H1 (cell line): ENCODE measurements around the gene VWA2. TPM values are rescaled to one million over a fixed set of nuclear protein-coding genes. Genes with fewer than 3 reads are reported as not detected.

Source experiments
- CTCF ChIA-PET: fragments of 300-600 bp; sonication (Branson Sonifier 250); formaldehyde crosslinking; loops from one replicate; lab custom pipeline; 2021; ENCODE audit not compliant: partially characterized antibody; lab: Charles Lee
- POLR2A ChIA-PET: fragments of 300-600 bp; sonication (Branson Sonifier 250); formaldehyde crosslinking; loops from one replicate; lab custom pipeline; 2021; ENCODE audit warnings: inconsistent platforms; ENCODE audit not compliant: partially characterized antibody; lab: Charles Lee
- DNase-seq, 2 experiments: peaks; one replicate each; pipeline versions ENCODE4 v3.0.0 to v3.0.0-alpha.2; 2010 to 2022; ENCODE audit warnings: low spot score in 2 of 2, low read depth in 1 of 2, mixed read lengths in 1 of 2
- FAIRE-seq: peaks from 2 replicates; lab custom pipeline; 2011; peaks lifted over from hg19 to GRCh38; lab: Jason Lieb, UNC
- H2AFZ ChIP-seq: 2 replicates; pipeline ENCODE4 v1.8.1; 2012; ENCODE audit warnings: low read length, inconsistent platforms
- H2AK5ac ChIP-seq: 2 replicates; pipeline ENCODE4 v1.6.1; 2013; ENCODE audit warnings: low read depth, low read length
- H2BK120ac ChIP-seq: replicated peaks from 2 replicates; pipeline ENCODE3; 2013; ENCODE audit warnings: low read depth, low read length, inconsistent platforms
- H2BK12ac ChIP-seq: 2 replicates; pipeline ENCODE4 v1.6.1; 2013; ENCODE audit warnings: low read depth, low read length
- H2BK15ac ChIP-seq: 2 replicates; pipeline ENCODE4 v1.6.1; 2013; ENCODE audit warnings: low read length
- H2BK20ac ChIP-seq: 2 replicates; pipeline ENCODE4 v1.6.1; 2013; ENCODE audit warnings: low read length
- H2BK5ac ChIP-seq: 2 replicates; pipeline ENCODE4 v1.6.1; 2013; ENCODE audit warnings: low read depth, low read length
- H3K14ac ChIP-seq: 2 replicates; pipeline ENCODE4 v1.6.1; 2013; ENCODE audit warnings: inconsistent platforms; ENCODE audit not compliant: insufficient read length
- H3K18ac ChIP-seq: 2 replicates; pipeline ENCODE4 v1.6.1; 2013; ENCODE audit warnings: low read length; ENCODE audit errors: extremely low read depth
- H3K23ac ChIP-seq: 2 replicates; pipeline ENCODE4 v1.6.1; 2013; ENCODE audit warnings: inconsistent platforms; ENCODE audit not compliant: insufficient read length
- H3K23me2 ChIP-seq: 2 replicates; pipeline ENCODE4 v1.6.1; 2013; ENCODE audit warnings: low read depth, low read length
- H3K27ac ChIP-seq: 2 replicates; pipeline ENCODE4 v1.6.1; 2011; ENCODE audit warnings: low read depth, low read length, inconsistent platforms
- H3K27me3 ChIP-seq, 4 experiments: replicated peaks in 1 of 4; 1 replicate in 1 of 4; 2 replicates in 3 of 4; pipeline versions ENCODE4 v1.6.1 to v1.8.1; 2011 to 2013; ENCODE audit warnings: low read length in 3 of 4, mild to moderate bottlenecking in 3 of 4, inconsistent platforms in 2 of 4, mixed read lengths in 2 of 4, moderate library complexity in 1 of 4; ENCODE audit not compliant: control insufficient read depth in 3 of 4, insufficient read depth in 3 of 4; ENCODE audit errors: extremely low read depth in 1 of 4
- H3K36me3 ChIP-seq, 4 experiments: 2 replicates each; pipeline versions ENCODE4 v1.6.1 to v1.8.1; 2011 to 2013; ENCODE audit warnings: mild to moderate bottlenecking in 4 of 4, low read length in 3 of 4, moderate library complexity in 2 of 4, control low read depth in 1 of 4, inconsistent platforms in 1 of 4; ENCODE audit not compliant: insufficient read depth in 4 of 4, control insufficient read depth in 2 of 4
- H3K4ac ChIP-seq: replicated peaks from 2 replicates; pipeline ENCODE3; 2013; ENCODE audit warnings: low read length, low read depth, mixed read lengths, inconsistent platforms; ENCODE audit not compliant: insufficient read length
- H3K4me1 ChIP-seq, 4 experiments: replicated peaks in 1 of 4; 1 replicate in 1 of 4; 2 replicates in 3 of 4; pipeline versions ENCODE4 v1.6.1 to v1.8.1; 2011 to 2013; ENCODE audit warnings: low read length in 3 of 4, inconsistent platforms in 2 of 4, mixed read lengths in 1 of 4; ENCODE audit not compliant: insufficient read depth in 4 of 4, control insufficient read depth in 3 of 4
- H3K4me2 ChIP-seq, 2 experiments: 2 replicates each; pipeline versions ENCODE4 v1.6.1 to v1.8.1; 2011 to 2013; ENCODE audit warnings: low read depth in 2 of 2, low read length in 2 of 2, control low read depth in 1 of 2, inconsistent platforms in 1 of 2, mild to moderate bottlenecking in 1 of 2; ENCODE audit not compliant: insufficient read depth in 1 of 2
- H3K4me3 ChIP-seq, 4 experiments: fragments of 200-600, 300-600 bp in 1 of 4; sonication (generic), shearing (Covaris generic), sonication (Bioruptor Twin) in 1 of 4; 2 replicates each; pipeline versions ENCODE4 v1.5.1 to v1.8.1; 2011 to 2016; ENCODE audit warnings: low read length in 4 of 4, low read depth in 3 of 4, control low read depth in 2 of 4, inconsistent platforms in 2 of 4, mild to moderate bottlenecking in 2 of 4, mixed read lengths in 1 of 4, moderate library complexity in 1 of 4; ENCODE audit not compliant: insufficient read depth in 2 of 4; ENCODE audit errors: extremely low read depth in 1 of 4
- H3K56ac ChIP-seq: replicated peaks from 2 replicates; pipeline ENCODE3; 2013; ENCODE audit warnings: low read depth, mild to moderate bottlenecking, mixed read lengths, low read length, inconsistent platforms; ENCODE audit not compliant: insufficient read length
- H3K79me1 ChIP-seq: 2 replicates; pipeline ENCODE4 v1.6.1; 2013; ENCODE audit warnings: low read depth, low read length, control low read depth
- H3K79me2 ChIP-seq, 2 experiments: 2 replicates each; pipeline versions ENCODE4 v1.6.1 to v1.8.1; 2012 to 2013; ENCODE audit warnings: low read length in 2 of 2, mild to moderate bottlenecking in 2 of 2, inconsistent platforms in 1 of 2; ENCODE audit not compliant: insufficient read depth in 2 of 2, control insufficient read depth in 1 of 2
- H3K9ac ChIP-seq, 4 experiments: replicated peaks in 1 of 4; 1 replicate in 1 of 4; 2 replicates in 3 of 4; pipeline versions ENCODE4 v1.6.1 to v1.8.1; 2011 to 2013; ENCODE audit warnings: low read depth in 3 of 4, low read length in 3 of 4, control low read depth in 2 of 4, mild to moderate bottlenecking in 2 of 4, moderate library complexity in 2 of 4, inconsistent platforms in 1 of 4; ENCODE audit errors: extremely low read depth in 1 of 4
- H3K9me3 ChIP-seq, 2 experiments: 2 replicates each; pipeline versions ENCODE4 v1.6.1 to v1.8.1; 2012 to 2013; ENCODE audit warnings: mild to moderate bottlenecking in 2 of 2, moderate library complexity in 2 of 2, control low read depth in 1 of 2, inconsistent platforms in 1 of 2, low read depth in 1 of 2, low read length in 1 of 2, mixed read lengths in 1 of 2; ENCODE audit not compliant: insufficient read depth in 2 of 2
- H4K20me1 ChIP-seq, 2 experiments: replicated peaks in 1 of 2; 2 replicates each; pipeline versions ENCODE3 to v1.8.1; 2011 to 2013; ENCODE audit warnings: inconsistent platforms in 2 of 2, low read length in 2 of 2, mild to moderate bottlenecking in 1 of 2; ENCODE audit not compliant: insufficient read depth in 2 of 2, control insufficient read depth in 1 of 2
- H4K5ac ChIP-seq: 2 replicates; pipeline ENCODE4 v1.6.1; 2013; ENCODE audit warnings: low read length, low read depth, mixed read lengths, inconsistent platforms; ENCODE audit not compliant: insufficient read length
- H4K8ac ChIP-seq: 2 replicates; pipeline ENCODE4 v1.8.0; 2013; ENCODE audit warnings: mild to moderate bottlenecking, moderate library complexity, low read length, inconsistent platforms; ENCODE audit not compliant: insufficient read depth; ENCODE audit errors: extremely low read depth
- H4K91ac ChIP-seq: replicated peaks from 2 replicates; pipeline ENCODE3; 2013; ENCODE audit warnings: low read length, mixed read lengths, inconsistent platforms; ENCODE audit not compliant: insufficient read length
- ASH2L ChIP-seq: fragments of 200-600, 300-600 bp; sonication (generic); IDR thresholded peaks from one replicate; pipeline ENCODE4 v1.7.1; 2017; ENCODE audit warnings: low read length
- EP300 ChIP-seq, 2 experiments: IDR thresholded peaks; 1 replicate in 1 of 2; 2 replicates in 1 of 2; pipeline ENCODE4 v1.6.1; 2011 to 2012; ENCODE audit warnings: low read depth in 2 of 2, low read length in 2 of 2, mild to moderate bottlenecking in 2 of 2, borderline replicate concordance in 1 of 2, inconsistent platforms in 1 of 2, moderate library complexity in 1 of 2
- HDAC2 ChIP-seq, 2 experiments: fragments of 300-600 bp in 1 of 2; sonication (generic) in 1 of 2; IDR thresholded peaks; 2 replicates each; pipeline ENCODE4 v1.6.1; 2011 to 2012; ENCODE audit warnings: low read depth in 2 of 2, low read length in 2 of 2, mild to moderate bottlenecking in 2 of 2, moderate library complexity in 2 of 2, borderline replicate concordance in 1 of 2, inconsistent platforms in 1 of 2
- KDM5A ChIP-seq: fragments of 200-600 bp; IDR thresholded peaks from 2 replicates; pipeline ENCODE4 v1.7.1; 2012; ENCODE audit warnings: mild to moderate bottlenecking, low read length, inconsistent platforms, mixed read lengths
- PHF8 ChIP-seq: fragments of 200-600 bp; sonication (generic); conservative IDR thresholded peaks from 2 replicates; pipeline ENCODE4 v1.7.1; 2012; ENCODE audit warnings: low read depth, mild to moderate bottlenecking, inconsistent platforms, low read length, moderate library complexity
- SIN3A ChIP-seq, 2 experiments: IDR thresholded peaks in 1 of 2; conservative IDR thresholded peaks in 1 of 2; 2 replicates each; pipeline ENCODE4 v1.6.1; 2011 to 2012; ENCODE audit warnings: low read length in 2 of 2, improper control_type of control experiment in 1 of 2, low read depth in 1 of 2, mild to moderate bottlenecking in 1 of 2
- SP1 ChIP-seq: IDR thresholded peaks from 2 replicates; pipeline ENCODE4 v1.6.1; 2011; ENCODE audit warnings: low read depth, low read length
- SP4 ChIP-seq: IDR thresholded peaks from 2 replicates; pipeline ENCODE4 v1.6.1; 2012; ENCODE audit warnings: low read length, inconsistent platforms
- WGBS, 2 experiments: shearing (Covaris generic) in 1 of 2; methylation state at CpG; one replicate each; pipeline versions ENCODE4 v1.1.6 to v1.1.7; 2013 to 2015; ENCODE audit warnings: low lambda C conversion rate in 2 of 2, mixed read lengths in 2 of 2, inconsistent platforms in 1 of 2, low coverage in 1 of 2, missing lambda C conversion rate in 1 of 2; ENCODE audit not compliant: insufficient replicate concordance in 2 of 2, insufficient coverage in 1 of 2, insufficient read length in 1 of 2; ENCODE audit errors: extremely low coverage in 1 of 2, missing lambda C conversion rate in 1 of 2; 5-methylcytosine and 5-hydroxymethylcytosine counted together
- polyA plus RNA-seq, 7 experiments: library from polyadenylated mRNA; depleted of rRNA in 3 of 7; stranded (reverse) in 5 of 7; unstranded in 2 of 7; fragments of >200 nt in 5 of 7; fragments of 200-250 nt in 2 of 7; gene quantifications; 1 replicate in 5 of 7; 2 replicates in 1 of 7; 4 replicates in 1 of 7; pipeline versions ENCODE4 v1.2.1 to v1.2.3, GENCODE V29; 2011 to 2013; ENCODE audit warnings: missing spikeins in 2 of 7, mixed read lengths in 2 of 7
- total RNA-seq: library from RNA; stranded (reverse); fragmentation: NEBNext Ultra II Directional; extraction: Animal tissue kit (Norgen Biotek cat#: 25700); gene quantifications from 2 replicates; pipeline ENCODE4 v1.2.1, GENCODE V29; 2021
- TF ChIP-seq, protein P1 (sequence below), 3 experiments: IDR thresholded peaks; 1 replicate in 2 of 3; 2 replicates in 1 of 3; pipeline versions ENCODE4 v1.5.1 to v1.6.1; 2011; ENCODE audit warnings: low read length in 3 of 3, mild to moderate bottlenecking in 3 of 3, inconsistent platforms in 2 of 3, low read depth in 1 of 3, moderate library complexity in 1 of 3; ENCODE audit not compliant: insufficient read depth in 1 of 3; ENCODE audit errors: control extremely low read depth in 1 of 3

The VWA2 gene
- total and polyA plus RNA-seq, 2 of the 8 experiments (the other 6 are each of a cell fraction or from before 2014, with no cell fraction given) = 2.8 to 2.9 TPM

DNA sequence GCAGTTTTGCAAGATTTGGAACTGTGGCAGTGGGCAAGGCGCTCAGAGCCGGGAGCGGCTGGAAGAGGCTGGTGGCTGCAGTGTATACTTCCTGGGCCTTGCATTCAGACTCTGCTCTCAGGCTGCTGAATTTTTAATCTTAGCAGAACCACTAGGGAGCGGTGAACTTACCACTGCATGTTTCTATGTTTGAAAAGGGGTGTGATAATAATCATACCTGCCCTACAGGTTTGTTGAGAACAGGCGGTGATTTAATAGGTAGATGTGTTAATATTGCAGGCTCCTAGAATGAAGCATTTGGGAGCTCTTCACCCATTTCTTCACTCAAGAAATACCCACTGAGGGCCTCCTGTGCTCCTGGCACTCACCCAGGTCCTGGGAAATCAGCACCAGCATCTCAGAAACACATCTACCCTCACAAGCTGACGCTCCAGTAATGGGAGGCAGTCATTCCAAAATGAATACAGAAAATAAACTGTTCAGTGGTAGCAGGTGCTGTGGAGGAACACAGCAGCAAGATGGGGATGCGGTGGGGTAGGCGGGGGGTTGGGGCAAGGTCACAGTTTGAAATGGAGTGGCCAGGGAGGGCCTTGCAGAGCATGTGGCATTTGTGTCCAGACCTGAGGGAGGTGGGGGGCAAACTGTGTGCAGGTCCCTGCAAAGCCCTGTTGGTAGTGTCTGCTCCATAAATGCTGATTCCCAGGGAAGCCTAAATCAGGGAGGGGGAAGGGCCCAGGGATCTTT lies 41.0 kb downstream of the VWA2 start:
- CTCF ChIA-PET = interaction anchor here (0.6 to 1.7 kb wide), 5 partner anchors 9 to 299 kb away, joined by 3 to 5 read pairs (median 4); no protein-coding TSS in a partner anchor
- H3K56ac ChIP-seq = no peak overlapping the region
- H3K4me2 ChIP-seq = no peak overlapping the region
- H4K91ac ChIP-seq = no peak overlapping the region
- no peak overlapping the region for H3K23ac ChIP-seq
- no peak overlapping the region for H2AK5ac ChIP-seq
- no peaks in the 10 kb centered on the region for H3K23me2 ChIP-seq
- no peak overlapping the region for H3K18ac ChIP-seq
- no peaks in the 10 kb centered on the region; a peak in 2 of 7 replicates for H3K4me1 ChIP-seq
- H3K27me3 ChIP-seq = no peaks in the 10 kb centered on the region; a peak in 1 of 7 replicates
- no peak overlapping the region for H3K27ac ChIP-seq
- H3K14ac ChIP-seq = no peak overlapping the region
- H2BK12ac ChIP-seq = no peak overlapping the region
- no peak overlapping the region for H2BK5ac ChIP-seq
- H3K79me2 ChIP-seq = no peaks in the 10 kb centered on the region
- no peak for DNase-seq
- no peak overlapping the region for H2AFZ ChIP-seq
- no peak for FAIRE-seq
- POLR2A ChIA-PET = no interaction called here
- H2BK15ac ChIP-seq = no peak overlapping the region
- no peak overlapping the region for H3K4me3 ChIP-seq
- no peak overlapping the region for H4K8ac ChIP-seq
- no peaks in the 10 kb centered on the region for H3K36me3 ChIP-seq
- H3K79me1 ChIP-seq = no peaks in the 10 kb centered on the region
- H4K5ac ChIP-seq = no peak overlapping the region
- H4K20me1 ChIP-seq = no peaks in the 10 kb centered on the region
- 91% methylated on average over 8 of the region's 8 CpGs; no CpG with 5 or more reads in 1 of the 2 experiments for WGBS, 2 experiments
- H2BK120ac ChIP-seq = no peak overlapping the region
- no peak overlapping the region for H2BK20ac ChIP-seq
- no peak overlapping the region for H3K4ac ChIP-seq
- H3K9ac ChIP-seq = no peak overlapping the region
- no peaks in the 10 kb centered on the region for H3K9me3 ChIP-seq
- no peak for TF ChIP-seq SIN3A (conservative IDR thresholded peaks at IDR 0.05 in 1 of 2, IDR thresholded peaks at IDR 0.05 in 1 of 2; ENCODE audit: low read depth in 1 of 2, low read length in 2 of 2)
- TF ChIP-seq EP300 (IDR thresholded peaks at IDR 0.05; ENCODE audit: borderline replicate concordance in 1 of 2, low read depth in 2 of 2, low read length in 2 of 2) = no peak
- no peak for TF ChIP-seq PHF8
- TF ChIP-seq, protein P1, sequence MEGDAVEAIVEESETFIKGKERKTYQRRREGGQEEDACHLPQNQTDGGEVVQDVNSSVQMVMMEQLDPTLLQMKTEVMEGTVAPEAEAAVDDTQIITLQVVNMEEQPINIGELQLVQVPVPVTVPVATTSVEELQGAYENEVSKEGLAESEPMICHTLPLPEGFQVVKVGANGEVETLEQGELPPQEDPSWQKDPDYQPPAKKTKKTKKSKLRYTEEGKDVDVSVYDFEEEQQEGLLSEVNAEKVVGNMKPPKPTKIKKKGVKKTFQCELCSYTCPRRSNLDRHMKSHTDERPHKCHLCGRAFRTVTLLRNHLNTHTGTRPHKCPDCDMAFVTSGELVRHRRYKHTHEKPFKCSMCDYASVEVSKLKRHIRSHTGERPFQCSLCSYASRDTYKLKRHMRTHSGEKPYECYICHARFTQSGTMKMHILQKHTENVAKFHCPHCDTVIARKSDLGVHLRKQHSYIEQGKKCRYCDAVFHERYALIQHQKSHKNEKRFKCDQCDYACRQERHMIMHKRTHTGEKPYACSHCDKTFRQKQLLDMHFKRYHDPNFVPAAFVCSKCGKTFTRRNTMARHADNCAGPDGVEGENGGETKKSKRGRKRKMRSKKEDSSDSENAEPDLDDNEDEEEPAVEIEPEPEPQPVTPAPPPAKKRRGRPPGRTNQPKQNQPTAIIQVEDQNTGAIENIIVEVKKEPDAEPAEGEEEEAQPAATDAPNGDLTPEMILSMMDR (IDR thresholded peaks at IDR 0.05; ENCODE audit: control extremely low read depth in 1 of 3, insufficient read depth in 1 of 3, low read depth in 1 of 3, low read length in 3 of 3) = no peak
- TF ChIP-seq SP1 = no peak
- TF ChIP-seq HDAC2 (IDR thresholded peaks at IDR 0.05; ENCODE audit: borderline replicate concordance in 1 of 2, low read depth in 2 of 2, low read length in 2 of 2) = no peak
- no peak for TF ChIP-seq ASH2L
- no peak for TF ChIP-seq SP4
- no peak for TF ChIP-seq KDM5A
